Activated CD8-positive, alpha-beta memory T cell treated with anti-CD3 and anti-CD28 coated beads for 4 hours (primary cell): ENCODE data around the gene GAS1.

Experiments
- DNase-seq, 2 donors: peaks; one replicate each; pipeline ENCODE4 v3.0.0-alpha.2; 2020; ENCODE audit warnings: low read depth in 2 of 2

Gene GAS1, protein sequence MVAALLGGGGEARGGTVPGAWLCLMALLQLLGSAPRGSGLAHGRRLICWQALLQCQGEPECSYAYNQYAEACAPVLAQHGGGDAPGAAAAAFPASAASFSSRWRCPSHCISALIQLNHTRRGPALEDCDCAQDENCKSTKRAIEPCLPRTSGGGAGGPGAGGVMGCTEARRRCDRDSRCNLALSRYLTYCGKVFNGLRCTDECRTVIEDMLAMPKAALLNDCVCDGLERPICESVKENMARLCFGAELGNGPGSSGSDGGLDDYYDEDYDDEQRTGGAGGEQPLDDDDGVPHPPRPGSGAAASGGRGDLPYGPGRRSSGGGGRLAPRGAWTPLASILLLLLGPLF

DNA sequence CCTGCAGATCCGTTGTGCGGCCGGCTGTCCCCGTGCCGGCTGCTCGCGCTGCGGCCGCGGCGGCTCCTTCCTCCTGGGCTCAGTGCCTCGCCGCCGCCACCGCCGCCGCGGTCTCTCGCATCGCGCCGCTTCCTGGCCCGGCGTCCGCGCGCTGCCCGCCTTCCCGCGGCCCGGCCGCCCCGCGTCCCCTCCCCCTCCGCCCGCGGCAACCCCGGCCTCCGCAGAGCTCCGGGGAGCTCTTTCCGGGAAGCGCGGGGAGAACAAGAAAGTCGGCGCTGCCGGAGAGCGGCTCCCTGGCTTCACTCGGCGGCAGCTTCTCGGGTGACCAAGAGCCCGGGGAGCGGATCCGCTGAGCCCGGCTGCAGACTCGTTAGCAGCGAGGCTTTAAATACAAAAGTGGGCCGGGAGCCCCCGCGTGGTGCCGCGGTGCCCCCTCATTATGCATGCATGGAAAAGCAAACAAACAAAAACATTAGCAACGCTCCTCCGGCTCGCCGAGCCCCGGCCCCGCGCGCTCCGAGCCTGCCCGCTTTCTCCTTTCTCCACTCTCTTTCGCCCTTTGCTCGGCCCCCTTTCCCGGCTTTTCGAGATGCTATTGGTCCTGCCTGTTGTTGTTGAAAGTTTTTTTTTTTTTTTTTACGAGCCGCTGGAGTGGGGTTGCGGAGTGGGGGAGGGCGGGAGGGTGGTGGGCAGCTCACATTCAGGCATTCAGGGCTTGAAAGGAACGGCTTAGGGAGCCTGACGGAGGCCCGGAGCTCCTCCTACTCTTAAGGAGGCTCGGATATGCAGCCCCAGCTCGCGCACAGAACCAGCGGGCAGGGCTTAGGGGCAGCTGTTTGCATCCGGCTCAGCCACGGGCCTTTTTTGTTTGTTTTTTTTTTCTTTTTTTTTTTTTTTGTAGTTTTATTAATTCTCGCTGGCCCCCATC, at the start of gene GAS1:
GAS1 (minus strand) TSS at position 361 of the 928 bp plus-strand sequence. CDS start 727 bp downstream, outside the sequence.
- DNase-seq: peak in 1 of 2 donors; percentile 47

DNA sequence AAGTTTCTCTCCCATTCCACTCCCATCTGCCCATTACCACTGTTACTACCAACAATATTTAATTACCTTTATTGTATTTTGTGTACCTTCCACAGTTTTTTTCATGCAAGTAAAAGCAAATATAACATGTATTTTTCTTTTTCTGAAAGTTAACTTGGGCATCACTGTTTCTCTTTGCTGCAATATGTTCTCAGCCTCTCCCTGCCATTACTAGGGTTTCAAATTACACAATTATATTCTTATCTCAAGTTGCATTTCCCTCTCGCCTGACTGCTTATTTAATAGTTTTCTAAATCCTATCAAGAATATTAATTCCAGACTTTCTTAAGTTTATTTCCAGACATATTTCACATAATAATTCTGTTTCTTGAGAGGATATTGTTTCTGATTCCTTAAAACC, 46.9 kb upstream of the GAS1 start:
- DNase-seq: no peak

DNA sequence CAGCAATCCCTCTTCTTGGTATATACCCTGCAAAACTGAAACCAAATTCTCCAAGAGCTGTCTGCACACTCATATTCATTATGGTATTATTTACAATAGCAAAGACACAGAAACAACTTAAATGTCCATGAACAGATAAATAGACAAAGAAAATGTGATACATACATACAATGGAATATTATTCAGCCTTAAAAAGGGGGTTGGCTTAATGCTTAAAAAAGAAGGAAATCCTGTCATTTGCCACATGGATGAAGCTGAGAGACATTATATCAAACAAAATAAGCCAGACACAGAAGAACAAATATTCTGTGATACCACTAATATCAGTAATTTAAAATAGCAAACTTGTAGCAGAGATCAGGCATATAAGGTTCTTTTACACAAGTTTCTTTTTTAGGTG, 46.5 kb upstream of the GAS1 start:
- DNase-seq: no peak

DNA sequence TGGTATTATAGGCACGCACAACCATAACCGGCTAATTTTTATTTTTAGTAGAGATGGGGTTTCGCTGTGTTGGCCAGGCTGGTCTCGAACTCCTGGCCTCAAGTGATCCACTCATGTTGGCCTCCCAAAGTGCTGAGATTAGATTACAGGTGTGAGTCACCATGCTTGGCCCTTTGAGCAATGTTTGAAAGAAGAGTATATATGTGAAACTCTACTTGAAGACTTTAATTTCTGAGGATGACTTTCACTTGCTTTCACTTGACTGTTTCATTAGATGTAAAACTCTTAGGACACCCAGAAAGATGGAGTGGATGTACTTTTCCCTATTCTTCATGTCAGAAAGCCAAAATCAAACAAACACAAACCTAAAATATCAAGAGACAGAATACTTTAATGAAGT, 43.8 kb upstream of the GAS1 start:
- DNase-seq: no peak

DNA sequence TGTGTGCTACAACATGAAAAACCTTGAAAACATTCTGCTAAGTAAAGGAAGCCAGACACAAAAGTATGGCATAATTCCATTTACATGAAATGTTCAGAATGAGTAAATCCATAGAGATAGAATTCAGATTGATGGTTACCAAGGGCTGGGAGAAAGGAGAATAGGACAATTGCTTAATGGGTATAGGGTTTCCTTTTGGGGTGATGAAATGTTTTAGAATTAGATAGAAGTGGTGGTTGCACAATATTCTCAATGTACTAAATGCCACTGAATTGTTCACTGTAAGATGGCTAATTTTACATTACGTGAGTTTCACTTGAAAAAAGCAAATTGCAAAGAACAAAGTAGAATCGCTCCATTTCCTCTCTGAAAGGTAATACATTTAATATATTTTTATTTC, 43.0 kb upstream of the GAS1 start:
- no peak for DNase-seq

DNA sequence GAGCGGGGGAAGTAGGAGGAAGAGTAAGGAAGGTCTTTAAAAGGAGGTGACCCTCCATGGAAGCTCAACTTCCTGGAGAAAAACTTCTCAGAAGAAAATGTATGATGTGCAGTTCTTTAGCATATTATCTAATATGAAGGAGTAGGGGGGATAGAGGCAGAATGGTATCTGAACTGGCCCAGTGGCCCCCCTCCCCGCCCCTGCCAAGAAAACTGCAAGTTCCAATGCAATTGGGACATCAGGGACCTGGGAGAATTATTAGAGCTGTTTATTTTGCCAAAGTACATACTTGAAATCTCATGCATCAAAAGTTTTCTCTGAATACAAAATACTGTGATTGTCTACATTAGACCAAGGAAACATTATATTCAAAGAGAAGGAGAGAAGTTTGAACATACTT, 40.6 kb upstream of the GAS1 start:
- DNase-seq: no peak

DNA sequence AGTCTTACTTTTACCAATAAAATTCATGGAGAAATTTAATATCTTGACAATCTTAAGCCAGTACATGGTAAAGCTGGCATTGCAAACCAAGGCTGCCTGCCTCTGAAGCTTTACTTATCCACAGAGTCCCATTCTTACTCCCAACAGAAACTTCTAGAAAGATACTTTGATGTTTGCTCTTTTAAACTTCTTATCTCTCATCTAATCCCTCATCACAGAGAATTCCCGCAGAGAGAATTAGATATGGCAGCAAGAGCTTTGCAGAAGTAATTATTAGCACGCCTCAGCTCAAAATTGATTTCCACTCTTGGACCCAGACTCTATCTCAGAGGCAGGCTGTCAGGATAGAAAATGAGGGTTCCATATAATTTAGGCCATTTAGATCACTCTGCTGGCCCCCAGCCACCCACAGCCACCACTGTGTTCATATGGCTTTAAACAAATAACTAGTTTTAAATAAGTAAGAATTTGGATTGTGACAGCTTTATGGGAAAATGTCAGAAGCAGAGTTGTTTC, 37.9 kb upstream of the GAS1 start:
- no peak for DNase-seq

DNA sequence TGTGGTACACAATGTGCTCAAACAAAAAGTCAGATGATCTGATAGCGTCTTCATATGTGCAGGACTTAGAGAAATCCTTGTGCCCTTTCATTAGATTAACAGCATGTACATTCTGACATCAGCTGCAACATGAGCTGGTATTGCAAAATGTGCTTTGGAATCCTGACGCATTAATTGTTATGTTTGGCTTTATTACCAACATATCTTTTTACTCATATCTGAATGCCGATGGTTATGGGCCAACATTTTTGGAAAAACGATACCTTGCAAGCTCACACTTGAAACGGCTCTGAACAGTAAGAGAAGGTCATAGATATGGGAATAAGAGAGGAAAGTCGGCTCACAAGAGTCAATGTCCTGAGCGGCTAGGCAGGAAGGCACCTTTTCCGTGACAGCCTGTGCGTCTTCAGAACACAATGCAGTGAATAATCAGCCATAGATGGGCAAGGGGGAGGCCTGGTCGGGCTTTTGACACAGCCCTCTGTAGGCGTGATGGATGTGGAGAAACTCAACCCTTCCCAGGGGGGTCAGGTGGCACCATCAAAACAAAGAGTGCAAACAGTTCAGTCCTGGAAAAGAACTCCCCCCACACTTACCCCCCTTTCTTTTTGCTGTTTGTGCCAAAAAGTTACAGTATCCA, 36.4 kb upstream of the GAS1 start:
- DNase-seq: no peak

DNA sequence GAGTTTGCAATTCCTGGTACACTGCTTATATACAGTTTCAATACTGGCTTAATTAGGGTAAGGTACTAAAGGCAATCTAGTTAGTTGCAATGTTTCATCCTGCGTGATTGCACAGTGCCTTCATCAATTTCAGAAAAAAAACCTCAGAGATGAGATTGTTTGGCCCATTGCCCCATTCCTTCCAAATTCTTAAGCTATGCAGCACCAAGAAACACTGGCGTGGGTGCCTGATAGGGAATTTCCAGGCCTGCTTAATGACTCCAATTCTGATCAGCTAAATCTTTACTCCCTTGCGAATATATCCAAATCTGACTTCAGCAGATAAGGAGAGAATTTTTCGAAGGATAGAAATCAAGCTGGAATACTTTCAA, 35.9 kb upstream of the GAS1 start:
- DNase-seq: no peak

DNA sequence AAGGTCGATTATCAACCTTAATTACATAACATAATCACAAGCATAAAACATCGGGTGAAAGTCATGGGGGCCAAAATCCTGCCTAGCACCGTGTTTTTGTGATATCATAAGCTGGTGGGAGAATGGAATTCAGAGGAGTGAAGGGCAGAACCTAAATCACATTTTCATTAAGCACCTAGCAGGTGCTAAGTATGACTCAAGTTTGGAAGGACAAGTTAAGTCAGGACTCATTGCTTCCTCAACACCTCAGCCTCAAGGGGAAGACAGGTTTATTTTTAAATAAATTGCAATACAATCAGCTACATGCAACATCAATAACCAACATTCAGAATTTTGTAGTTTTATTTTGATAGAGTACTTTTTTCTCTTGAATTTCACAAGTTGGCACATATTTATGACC, 33.5 kb upstream of the GAS1 start:
- DNase-seq: no peak

DNA sequence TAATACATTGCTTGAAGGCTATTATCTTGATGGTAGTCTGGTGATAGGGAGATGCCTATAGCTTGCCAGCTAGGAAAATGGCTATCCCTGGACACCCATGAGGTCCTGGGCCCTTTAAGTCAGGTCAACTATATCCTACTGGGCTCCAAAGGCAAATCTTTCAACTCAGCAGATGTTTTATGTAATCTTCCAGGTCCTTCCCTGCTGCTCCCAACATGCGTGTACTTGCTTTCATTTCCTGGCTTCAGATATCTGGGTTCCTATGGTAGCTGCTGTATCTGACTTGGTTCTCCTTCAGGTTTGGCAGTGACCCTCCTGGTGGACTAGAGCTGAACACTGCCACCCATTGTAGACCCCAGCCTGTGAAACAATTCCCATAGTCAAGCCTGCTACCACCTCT, 32.4 kb upstream of the GAS1 start:
- no peak for DNase-seq

DNA sequence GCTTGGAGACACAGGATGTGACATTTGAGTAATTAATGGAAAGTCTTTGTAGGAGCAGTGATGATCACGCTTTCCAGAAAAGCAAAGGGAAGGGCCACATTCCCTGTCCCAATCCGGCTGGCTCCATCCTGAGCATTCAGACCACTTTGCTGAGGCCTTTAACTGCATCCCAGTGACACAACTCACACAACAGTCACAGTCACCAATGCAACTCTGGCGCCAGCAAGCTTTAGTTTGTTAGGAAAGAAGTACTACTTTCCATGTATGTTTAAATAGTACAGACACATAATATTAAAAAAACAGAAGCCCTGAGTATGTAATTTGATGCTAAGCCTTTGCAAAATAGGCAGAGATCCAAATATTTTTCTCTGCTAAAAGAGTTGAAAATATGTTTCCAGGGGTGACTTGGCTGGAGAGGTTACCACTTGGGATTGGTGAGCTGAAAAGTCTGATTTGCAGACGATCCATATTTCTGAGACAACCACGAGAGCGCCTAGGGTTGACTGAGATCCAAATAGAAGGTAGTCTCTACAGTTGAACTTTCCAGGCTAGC, 31.7 kb upstream of the GAS1 start:
- no peak for DNase-seq

DNA sequence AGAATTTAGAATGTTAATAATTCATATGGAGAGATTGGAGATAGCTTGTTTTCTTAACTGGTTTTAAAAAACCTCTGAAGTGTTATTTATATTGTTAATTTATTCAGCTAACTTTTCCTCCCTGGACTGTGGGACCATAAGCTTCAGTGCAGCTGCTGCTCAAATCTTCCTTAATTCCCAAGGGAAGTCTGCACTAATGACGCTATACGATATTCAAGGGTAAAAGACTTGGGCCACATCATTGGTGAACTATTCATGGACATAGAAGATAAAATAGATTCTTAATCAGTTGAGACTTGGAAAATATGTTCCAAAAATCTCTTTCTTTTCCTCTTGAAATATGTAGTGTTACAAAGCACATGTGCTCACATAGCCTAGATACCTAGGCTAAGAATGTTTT, 31.1 kb upstream of the GAS1 start:
- DNase-seq: no peak

DNA sequence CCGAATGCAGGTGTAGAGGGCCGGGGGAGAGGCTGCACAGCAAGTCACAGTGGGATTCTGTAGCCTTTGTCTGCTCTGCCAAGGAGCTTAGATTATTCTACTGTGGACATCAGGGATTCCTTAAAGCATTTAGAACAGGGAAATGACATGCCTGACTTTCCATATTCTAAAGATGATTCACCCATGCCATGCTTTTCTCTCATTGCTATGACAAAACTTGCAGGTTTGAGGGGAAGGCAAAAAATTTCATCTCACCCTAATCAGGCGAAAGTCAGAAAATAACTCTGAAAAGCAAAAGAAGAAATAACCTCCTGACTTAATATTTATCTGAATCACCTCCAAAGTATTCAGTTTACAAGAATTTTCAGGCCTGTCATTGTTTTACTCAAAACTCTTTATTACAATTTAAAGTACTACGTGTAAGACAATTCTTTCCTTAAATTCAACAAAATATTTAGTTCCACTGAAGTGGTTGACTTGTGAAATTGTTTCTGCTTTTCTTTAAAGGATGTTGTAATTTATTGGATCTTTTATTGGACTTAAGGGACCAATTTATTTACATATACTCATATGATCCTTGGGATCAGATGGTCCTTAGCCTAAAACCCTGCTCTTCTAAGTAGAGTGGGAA, 30.0 kb upstream of the GAS1 start:
- no peak for DNase-seq

DNA sequence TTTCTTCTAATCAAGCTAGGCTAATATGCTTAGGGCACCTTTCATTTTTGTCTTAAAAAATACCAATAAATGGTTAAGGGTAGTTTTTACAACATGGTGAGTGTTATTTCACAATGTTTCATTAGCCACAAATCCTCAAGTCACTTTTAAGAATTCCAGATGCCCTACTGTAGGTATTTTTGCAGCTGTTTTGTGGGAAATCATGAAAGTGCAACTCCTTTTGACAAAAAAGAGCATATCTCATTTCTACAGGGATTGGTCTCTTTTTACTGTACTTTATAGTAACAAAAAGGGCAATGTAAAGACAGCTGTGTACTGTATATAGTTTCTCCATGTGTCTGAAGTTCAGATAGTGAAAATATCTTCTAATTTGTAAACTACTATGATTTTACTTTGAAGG, 28.3 kb upstream of the GAS1 start:
- DNase-seq: no peak

DNA sequence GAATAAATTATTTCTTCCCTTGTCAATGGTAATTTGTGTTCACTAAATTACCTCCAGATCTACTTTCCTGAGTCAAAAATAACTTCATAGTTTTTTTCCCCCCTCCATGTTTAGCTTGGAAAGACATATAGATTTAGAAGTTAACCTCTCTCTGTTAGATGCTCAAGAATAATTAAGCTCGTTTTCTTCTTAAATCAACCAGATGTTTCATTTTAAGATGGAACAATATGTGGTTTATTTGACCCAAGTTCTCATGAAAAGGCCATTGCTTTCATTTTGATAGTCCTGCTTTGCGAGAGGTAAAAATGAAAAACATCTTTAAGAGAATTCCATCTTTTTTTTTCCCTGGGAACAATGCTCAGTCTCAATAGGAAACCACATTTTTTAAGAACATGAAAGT, 27.7 kb upstream of the GAS1 start:
- no peak for DNase-seq

DNA sequence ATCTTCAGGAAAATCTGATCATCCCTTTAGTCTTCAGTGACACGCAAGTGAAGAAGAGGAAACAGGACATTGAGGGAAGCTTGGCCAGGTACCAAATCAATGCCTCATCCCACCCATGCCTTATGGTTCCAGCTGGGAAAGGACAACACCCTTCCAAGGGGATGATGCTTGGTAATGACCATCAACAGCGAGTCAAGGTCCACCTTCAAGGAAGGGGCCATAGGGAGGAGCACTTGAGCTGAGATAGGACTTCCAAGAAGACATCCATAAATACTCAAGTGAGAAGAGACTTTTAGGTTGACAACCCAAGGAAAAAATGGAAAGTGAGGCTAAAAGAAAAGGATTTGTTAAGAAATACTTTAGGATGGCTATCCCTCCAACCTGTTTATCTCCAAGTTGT, 27.1 kb upstream of the GAS1 start:
- no peak for DNase-seq

DNA sequence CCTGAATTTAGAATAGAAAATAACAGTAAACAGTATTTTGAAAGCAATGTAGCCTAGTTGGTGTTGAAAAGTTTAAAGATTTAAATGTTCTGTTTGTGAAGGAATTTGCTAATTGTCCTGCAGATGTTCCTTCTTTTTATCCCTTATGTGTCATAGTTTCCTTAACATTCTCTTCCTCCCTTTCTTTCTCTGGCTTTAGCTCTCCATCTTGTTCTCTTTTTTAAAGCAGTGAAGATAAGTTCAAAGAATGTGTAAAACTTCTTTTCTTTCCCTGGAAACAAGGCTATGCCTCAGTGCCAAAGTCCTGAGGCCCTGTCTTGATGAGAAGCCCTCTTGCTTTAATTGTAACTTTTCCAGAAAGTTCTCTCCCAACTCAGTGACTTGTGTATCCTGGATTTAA, 24.4 kb upstream of the GAS1 start:
- no peak for DNase-seq

DNA sequence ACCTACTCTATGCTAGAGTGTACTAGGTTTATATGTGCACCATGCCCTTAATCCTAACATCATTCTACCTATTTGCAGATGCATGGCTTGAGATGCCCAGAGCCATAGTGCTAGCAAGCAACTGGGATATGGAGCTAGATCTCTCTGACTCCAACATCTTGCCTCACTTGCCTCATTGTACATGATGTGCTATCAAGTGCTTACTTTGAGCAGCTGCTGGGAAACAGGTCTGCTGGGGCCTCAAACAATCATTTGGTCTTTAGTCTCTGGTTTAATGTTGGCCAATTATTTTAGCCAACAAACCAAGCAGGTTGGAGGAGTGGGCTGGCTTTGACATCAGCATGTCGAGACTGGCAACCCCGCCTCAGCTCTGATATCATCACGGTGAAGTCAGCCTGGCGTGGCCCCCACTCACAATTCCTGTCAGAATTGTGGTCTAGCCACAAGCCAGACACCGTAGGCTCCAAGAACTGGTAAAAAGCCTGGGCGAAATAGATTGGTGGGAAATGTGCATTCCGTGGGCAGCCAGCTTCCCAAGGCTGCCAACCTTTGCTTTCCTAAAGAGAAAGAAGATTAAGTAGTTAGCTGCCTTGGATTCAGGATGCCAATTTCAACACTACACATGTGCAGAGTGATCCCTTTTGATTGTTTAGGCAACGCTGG, 21.1 kb upstream of the GAS1 start:
- DNase-seq: no peak

DNA sequence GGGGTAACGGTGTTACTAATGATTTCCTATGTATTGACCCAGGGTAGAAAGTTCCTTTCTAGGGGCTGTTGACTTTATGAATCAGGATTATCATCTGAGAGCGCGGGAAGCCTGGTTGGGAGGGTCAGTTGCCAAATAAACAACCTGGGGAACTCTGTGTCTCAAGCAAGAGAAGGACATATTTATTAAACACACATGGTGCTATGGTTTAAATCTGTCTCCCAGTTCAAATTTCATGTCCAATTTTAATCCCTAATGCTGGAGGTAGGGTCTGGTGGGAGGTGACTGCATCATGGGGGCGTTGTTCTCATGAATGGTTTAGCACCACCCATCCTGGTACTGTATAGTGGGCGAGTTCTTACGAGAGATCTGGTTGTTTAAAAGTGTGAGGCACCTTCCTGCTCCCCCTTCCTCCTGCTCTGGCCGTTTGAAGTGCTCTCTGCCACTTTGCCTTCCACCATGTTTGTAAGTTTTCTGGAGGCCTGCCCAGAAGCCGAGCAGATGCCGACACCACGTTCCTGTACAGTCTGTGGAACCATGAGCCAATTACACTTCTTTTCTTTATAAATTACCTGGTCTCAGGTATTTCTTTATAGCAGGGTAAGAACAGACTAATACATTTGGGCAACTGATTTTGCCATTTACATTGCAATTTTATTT, 19.7 kb upstream of the GAS1 start:
- no peak for DNase-seq
